ENCODE measurements around the gene CAMK1D.
A peak's percentile ranks its signal among the peaks of the same experiment; 100 is the strongest.
"Not testable (repeated sequence)": the region's sequence is repeated elsewhere in the genome, so short reads cannot be mapped to it uniquely, and the experiment has no call there.

CAMK1D gene

DNA sequence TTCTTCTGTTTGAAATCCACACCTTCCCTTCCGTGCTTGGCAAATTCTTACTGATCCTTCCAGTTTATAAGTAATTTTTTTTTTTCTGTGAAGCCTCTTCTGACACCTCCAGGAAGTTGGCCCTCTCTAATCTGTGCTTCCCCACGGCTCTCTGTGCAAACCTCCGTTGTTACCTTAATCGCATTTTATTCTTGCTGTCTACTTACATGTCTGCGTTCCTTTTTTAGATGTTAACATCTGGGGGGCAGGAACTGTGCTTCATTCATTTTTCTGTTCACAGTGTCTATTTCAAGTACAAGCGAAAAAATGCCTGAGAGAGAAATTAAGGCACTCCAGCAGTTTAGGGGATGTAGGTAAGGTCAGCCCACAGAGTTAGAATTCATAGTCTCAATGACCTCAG, 8.4 kb upstream of the CAMK1D start:
- DNase-seq: no peak

- DNase-seq: no peak
Measured at GRCh38 chr10:12341526-12341925, 7.8 kb upstream of the CAMK1D start.

DNA sequence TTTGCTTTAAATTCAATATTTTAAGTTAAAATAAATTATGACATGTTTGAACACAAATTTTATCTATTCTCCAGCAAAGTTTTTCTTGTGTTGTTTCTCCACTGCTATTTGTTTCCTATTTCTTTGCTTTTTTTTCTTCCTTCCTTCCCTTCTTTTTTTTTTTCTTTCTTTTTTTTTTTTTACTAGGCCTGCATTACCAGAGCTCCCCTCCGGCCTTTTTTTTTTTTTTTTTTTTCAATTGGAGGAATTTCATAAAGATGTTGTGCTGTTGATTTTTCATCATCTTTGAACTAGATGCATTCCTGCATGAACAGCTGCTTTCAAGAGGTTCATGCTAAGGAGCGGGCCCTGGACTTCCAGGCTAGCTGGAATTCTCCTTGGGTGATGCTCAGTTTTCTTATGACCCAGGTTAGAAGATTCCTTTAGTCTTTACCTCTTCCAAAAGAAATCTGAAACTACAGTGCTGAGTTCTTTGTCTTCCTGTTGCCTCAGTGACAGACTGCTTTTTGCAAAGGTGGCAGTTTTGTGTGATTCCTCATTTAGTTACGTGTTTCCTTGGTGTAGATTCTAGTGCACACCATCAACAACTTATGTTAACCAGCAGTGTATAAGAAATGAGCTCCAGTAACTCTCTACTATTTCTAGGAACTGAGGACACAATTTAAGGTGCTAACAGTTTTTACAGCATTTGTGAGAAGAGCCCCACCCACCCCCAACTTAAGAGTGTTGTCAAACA, 4.8 kb upstream of the CAMK1D start:
- no peak for DNase-seq

DNA sequence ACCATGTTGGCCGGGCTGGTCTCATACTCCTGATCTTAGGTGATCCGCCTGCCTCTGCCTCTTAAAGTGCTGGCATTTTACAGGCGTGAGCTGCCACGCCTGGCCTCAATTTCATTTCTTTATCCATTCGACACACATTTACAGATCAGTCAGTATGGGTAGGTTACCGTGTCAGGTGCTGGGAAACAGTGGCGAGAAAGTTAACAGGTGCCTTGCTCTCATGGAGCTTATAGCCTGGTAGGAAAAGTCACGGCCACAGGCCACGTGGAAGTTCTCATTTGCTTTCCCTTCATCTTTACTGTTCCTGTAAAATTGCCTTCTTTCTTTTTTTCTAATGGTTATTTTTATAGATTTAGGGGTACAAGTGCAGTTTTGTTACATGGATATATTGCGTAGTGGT, 2.6 kb upstream of the CAMK1D start:
- no peak for DNase-seq

- no peak for DNase-seq
Measured at GRCh38 chr10:12348294-12348869, 965 bp upstream of the CAMK1D start.

DNA sequence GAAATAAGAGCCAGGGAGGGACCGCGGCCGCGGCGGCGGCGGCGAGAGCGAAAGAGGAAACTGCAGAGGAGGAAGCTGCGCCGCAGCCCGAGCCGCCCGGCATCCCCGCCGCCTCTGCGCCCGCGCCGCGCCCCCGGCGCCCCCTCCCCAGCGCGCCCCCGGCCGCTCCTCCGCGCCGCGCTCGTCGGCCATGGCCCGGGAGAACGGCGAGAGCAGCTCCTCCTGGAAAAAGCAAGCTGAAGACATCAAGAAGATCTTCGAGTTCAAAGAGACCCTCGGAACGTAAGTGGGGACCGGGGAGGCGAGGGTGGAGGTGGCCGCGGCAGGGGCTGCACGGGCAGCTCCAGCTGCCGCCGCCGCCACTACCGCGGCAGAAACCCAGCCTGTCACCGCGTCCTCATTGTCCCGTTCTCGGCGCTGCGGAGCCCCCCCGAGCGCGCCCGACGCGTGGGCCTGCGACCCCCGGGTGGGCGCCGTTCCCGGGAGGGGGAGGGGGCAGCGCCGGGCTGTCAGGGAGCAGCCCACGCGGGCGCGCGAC, 351 bp downstream of the CAMK1D start:
- DNase-seq: no peak

- peak; percentile 3 for DNase-seq
Measured at GRCh38 chr10:12350167-12350872, 973 bp downstream of the CAMK1D start.

DNA sequence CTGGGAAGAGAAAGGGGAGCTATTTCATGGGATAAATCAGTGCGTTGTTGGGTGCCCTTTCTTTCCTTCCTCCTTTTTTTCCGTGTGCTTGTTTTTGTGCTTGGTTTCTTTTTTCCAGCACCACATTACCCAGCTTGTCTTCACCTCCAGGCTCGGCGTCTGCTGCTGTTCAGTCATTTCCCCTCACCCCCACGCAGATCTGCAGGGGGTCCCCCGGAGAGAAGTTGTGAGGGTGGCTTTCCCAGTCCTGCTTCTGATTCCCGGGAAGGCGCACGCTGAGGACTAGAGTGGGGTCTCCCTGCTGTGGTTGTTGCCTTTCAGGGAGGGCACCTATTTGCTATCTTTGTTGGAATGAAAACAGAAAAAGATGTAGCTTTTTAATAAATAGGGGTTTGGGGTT, 1.6 kb downstream of the CAMK1D start:
- no peak for DNase-seq

DNA sequence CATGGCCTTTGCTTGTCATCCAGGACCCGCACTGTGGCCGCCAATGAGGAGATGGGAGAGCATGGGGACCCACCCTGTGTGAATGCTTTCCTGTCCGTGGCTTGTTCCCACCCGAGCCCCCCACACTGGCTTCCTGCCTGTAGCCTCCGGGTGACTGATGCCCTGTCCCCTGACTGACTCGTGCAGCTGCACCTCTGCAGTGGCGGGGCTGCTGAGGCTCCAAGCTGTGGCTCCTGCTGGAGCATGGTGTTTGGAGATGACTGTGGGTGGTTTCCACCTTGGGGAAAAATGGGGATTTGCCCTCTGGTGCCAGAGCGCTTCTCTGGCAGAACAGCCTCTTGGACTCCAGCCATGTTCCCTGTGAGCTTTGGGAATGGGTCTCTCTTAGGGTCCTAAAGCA, 2.1 kb downstream of the CAMK1D start:
- no peak for DNase-seq

- DNase-seq: no peak
Measured at GRCh38 chr10:12351889-12352288, 2.5 kb downstream of the CAMK1D start.

DNA sequence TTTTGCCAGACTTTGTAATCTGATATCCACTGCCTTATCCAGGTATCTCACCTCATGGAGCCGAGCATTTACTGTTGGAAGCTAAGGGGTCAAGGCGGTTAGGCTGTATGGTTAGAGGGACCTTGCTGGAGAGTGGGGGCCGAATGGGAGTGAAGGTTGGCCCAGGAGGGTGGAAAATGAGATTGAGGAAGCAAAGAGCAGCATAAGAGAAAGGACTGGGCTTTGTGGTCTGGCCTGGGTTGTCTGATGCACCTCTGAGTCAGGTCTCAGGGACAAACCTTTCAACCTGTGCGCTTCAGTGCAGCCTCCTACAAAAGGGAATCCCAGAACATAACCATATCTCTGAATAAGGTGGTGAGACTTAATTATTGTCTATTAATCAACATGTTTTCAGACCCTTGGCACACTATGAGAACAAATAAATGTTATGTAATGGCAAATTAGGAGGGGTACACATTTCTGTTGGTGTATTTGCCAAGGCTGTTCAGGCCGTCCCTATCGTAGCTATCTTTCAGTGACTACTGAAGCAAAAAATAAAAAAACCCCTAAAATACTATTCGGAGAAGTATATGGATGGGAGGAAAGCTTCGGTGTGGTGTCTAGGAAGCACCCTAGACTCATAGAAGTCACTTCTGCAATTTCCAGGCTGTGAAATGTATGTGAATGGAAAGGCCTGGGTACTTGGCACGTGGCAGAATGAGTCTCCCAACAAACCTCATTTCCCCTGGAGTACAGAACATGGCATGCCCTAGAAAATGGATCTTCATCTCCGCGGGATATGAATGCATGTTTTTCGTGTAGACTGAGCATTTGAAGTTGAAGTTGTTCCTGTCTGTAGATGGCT, 4.3 kb downstream of the CAMK1D start:
- no peak for DNase-seq

DNA sequence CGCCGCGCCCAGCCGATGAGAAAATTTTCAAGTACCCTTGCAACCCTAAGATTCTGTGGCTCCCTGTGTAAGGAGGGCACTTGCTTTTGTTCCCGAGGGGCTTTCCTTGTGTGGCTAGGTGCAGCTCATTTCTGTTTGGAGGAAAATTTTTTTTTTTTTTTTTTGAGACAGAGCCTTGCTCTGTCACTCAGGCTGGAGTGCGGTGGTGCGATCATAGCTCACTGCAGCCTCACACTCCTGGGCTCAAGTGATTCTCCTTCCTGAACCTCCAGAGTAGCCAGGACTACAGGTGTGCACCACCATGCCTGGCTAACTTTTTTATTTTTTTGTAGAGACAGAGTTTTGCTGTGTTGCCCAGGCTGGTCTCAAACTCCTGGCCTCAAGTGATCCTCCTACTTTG, 5.3 kb downstream of the CAMK1D start:
- not testable (repeated sequence) for DNase-seq

- no peak for DNase-seq
Measured at GRCh38 chr10:12355384-12355783, 6.0 kb downstream of the CAMK1D start.

DNA sequence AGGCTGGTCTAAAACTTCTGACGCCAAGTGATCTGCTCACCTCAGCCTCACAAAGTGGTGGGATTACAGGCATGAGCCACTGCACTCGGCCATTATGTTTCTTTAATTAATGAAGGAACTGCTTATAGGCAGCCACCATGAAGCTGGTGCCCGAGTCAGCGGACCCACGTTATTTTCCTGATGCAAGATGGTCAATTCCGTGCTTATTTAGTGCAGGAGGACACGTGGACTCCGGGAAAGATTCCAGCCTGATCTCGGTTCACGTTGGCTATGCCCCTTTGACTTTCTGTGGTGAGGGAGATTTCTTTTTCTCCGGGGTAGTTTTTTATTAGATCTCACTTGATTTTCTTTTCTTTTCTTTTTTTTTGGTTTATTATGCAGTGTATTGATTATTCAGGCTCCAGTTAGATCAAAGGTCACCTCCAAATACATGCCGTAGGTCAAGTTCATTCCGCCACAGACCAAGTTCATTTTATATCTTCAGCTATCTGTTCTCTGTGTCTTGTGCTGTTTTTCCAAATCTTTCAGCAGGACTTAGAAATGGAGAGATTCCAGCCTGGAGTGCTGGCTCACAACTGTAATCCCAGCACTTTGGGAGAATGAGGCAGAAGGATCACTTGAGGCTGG, 8.3 kb downstream of the CAMK1D start:
- DNase-seq: no peak

- DNase-seq: no peak
Measured at GRCh38 chr10:12358863-12359564, 9.7 kb downstream of the CAMK1D start.

- DNase-seq: no peak
Measured at GRCh38 chr10:12360461-12360860, 11.1 kb downstream of the CAMK1D start.

DNA sequence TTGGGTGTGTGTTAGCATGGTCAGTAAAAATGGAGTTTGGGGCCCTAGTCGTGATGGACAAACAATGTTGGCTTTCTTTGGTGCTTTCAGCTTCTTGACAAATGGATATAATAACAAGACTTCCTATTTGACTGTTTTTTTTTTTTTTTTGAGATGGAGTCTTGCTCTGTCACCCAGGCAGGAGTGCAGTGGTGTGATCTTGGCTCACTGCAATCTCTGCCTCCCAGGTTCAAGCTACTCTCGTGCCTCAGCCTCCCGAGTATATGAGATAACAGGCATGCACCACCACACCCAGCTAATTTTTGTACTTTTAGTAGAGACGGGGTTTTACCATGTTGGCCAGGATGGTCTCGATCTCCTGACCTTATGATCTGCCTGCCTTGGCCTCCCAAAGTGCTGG, 11.8 kb downstream of the CAMK1D start:
- DNase-seq: not testable (repeated sequence)

DNA sequence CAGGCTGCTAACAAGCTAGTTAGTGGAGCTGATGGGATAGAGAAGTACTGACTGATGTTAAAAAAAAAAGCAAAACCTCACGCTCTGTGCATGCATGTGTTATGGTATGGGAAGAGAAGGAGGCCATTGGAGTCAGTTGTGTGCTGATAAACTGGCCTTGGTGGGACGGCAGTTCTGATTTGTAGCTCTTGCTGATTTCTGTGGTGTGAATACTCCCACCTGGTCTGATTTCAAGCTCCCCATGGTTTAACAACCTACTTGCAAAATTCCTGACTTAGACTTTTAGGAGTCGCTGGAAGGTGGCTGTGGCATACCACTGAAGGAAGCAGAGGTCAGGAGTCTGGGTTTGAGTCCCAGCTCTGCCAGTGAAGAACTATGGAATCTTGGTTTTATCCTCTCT, 15.2 kb downstream of the CAMK1D start:
- DNase-seq: no peak

DNA sequence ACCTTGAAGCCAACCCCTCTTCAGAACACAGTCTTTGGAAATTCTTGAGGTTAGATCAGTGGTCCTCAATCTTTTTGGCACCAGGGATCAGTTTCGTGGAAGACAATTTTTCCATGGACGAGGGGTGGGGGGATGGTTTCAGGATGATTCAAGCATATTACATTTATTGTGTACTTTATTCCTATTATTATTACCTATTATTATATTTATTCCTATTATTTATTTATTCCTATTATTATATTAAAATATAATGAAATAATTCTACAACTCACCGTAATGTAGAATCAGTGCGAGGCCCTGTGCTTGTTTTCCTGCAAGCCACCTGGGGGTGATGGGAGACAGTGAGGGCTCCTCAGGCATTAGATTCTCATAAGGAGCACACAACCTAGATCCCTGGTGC, 17.9 kb downstream of the CAMK1D start:
- no peak for DNase-seq

DNA sequence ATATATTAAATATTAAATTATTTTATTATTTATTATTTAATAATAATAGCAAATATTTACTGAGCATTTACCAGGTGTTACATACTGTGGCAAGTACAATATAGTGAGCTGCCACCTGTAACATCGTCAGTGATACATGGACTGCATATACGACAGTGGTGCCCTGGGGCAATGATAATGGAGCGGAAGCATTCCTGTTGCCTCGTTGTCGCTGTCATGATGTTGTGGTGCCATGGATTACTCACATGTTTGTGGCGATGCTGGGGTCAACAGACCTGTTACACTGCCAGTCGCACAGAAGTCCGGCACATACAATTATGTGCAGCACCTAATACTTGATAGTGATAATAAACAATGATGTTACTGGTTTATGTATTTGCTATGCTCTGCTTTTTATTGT, 20.6 kb downstream of the CAMK1D start:
- DNase-seq: no peak

- DNase-seq: no peak
Measured at GRCh38 chr10:12372846-12373245, 23.5 kb downstream of the CAMK1D start.

- DNase-seq: no peak
Measured at GRCh38 chr10:12375076-12375504, 25.7 kb downstream of the CAMK1D start.

Data from amniotic stem cell (primary cell).